ENCODE results near the gene NEBL.

NEBL gene

DNA sequence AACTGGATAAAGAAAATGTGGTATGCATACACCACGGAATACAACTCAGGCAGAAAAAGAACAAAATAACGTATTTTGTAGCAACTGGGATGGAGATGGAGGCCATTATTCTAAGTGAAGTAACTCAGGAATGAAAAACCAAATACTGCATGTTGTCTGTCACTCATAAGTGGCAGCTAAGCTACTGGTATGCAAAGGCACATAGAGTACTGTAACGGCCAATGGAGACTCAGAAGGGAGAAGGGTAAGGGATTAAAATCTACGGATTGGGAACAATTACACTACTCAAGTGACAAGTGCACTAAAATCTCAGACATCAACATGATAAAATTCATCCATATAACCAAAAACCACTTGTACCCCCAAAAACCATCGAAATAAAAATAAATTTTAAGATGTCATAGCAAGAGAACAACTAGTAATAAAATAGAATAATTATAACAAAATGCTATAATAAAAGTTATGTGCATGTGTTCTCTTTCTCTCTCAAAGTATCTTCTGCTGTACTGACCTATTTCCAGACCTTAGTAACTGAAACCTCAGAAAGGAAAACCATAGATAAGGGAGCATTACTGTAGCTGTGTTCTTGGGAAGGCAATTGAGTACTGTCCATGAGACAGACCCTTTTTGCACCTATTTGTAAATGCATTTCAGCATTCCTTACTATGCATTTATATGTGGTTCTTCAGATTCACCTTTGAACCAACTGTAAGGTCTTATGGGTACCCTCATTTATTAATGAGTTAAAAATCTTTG lies 6.7 kb upstream of the NEBL start:
- DNase-seq = no peak

DNA sequence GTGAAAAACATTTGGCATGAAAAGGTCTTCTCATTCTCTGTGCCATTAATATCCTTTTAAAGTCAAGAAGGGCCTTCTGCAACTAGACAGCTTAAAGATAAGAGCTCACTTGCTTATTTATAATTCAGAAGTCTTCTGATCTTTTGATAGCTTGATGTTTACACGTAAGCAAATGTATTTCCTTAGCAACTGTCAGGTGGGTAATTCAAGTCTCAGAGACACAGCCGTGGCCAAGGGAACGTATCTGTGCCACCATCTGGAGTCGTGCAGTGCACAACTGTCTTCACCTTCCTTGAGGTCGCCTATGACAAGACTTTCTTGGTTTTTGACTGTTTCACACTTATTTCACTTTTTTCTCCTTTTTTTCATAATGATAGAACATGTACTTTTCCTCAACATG lies 4.0 kb upstream of the NEBL start:
- DNase-seq = no peak

DNA sequence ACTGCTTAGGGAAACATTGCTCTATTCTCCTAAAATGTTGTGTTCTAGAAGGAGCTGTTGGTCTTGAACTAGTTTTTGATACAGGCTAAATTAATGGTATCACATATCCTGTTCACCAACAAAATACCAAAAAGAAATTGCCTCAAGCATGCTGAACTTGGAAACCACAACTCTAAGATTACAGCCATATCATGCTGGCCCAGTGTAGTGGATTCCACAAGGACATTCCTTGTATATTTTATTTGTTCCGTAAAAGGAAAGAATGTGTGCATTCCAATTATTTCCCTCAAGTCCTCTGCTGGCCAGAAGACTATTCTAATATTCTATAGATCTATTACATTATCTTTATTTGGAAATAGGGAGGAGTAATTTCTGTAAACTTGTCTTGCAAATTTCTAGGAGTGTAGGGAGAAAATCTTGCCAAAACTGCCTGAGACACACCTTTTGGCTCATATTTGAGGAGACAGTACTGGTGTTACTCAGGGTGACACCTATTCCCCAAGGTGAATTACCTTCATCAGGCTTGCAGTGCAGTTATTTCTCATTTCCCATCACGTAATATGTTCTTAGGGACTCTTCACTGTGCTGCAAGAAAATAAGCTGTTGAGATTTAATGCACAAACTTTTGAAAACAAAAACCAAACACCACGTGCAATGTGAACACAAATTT lies 1.9 kb upstream of the NEBL start:
- DNase-seq = no peak

DNA sequence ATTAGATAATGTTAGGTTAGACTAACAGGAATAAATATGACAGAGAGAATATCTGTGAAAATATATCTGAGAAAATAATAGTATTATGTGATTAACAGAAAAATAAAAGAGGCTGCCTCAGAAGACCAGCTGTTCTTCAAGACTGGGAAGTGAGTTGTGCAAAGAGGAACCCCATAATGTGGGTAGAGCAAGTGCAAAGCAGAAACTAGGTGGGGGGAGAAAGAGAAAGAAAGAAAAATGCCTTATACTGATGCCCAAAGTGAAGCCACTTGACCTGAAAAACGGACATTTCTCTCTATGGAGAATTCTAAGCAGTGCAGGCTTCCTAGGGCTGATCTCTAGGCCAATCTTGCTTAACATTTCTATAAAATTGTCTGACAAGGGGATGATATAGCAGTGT lies 3.8 kb downstream of the NEBL start:
- DNase-seq = no peak

DNA sequence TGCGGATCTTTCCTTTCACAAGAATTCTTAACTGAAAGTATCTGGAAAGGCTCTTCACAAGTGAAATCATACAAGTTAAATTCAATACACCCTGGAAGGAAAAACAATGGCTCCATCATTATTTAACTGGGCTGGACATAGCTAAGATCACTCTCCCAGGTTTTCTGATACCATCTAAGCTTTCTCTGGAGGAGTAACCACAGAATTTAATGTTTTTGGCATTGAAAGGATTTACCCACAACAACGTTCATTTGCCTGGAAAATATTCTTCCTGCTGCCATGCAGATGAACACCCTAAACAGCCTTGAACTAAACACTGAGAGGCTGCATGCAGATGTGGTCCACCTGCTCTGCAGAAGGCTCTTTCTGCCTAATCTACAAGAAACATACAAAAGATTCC lies 4.3 kb downstream of the NEBL start:
- no peak for DNase-seq

DNA sequence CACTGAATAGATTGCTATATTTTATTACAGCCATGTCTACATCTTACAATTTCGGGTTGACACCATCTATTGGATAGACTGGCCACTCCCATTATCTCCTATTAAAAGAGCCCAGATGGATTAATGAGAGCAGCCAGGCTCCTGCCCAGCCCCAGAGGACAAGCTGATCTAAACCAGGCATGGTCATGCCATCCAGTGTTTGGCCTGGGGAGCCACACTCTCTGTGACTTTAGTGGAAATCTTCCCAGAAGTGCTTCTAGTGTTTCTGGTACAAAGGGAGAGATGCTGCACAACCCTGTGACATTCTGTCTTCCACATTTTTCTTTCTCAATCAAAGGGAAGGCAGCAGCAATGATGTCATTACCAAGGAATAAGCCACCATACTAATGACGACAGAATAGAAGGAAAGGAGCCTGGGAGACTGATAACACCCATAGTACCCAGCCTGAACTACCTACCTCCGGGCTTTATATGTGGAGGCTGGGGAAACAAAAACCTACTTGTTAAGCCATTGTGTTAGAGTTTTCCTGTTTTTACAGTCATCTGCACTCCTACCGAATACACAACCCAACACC lies 5.0 kb downstream of the NEBL start:
- no peak for DNase-seq

DNA sequence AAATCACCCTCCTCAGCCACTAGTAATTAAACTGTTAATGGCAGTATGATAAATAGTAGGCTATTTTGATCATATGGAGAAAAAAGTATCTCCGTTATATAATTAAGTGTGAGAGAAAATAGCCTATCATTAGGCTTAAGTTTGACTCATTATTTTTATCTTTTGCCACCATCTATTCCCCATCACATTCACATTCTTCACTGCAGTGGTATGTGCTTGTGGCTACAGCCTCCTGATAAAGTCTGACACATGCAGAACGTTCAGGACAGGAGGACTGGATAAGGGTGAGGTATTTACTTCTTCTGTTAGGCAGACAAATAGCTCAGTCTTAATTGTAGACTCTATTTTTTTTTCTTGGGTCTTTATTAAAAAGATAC lies 5.8 kb downstream of the NEBL start:
- DNase-seq = no peak

DNA sequence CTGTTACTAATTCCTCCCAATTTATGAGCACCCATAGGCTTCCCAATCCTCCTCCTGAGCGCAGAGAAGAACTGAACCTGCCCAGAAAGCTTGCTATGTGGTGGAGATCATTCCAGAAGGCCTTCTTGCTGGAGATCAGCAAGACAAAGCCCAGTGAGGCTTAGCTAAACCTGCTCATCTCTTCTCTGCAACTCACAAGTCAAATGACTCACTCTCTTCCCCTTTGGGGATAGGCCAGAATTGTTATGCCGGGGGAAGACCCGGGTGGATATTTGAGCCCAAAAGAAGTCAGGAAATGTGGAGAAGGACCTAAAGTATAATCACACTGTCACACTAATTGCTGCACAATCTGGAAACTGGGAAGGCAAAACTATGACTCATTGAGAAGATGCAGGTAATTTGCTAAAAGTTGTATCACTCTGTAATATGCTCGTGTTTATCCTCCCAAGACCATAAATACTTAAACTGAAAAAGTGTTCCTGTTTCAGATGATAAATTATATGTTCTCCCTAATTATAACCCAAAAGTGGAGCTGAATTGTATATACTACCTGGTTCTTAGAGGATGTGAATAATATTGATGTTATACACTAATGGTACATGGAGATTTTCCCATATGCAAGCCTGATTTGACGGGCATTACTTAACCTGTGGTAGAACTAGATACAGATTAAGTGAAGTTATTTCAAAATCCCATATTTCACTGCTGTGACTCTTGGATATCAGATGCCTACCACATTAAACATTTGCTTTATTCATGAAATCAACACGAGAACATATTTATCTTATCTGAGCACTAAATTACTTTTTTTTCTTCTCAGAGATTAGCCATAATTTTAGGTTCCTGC lies 6.4 kb downstream of the NEBL start:
- DNase-seq = no peak

DNA sequence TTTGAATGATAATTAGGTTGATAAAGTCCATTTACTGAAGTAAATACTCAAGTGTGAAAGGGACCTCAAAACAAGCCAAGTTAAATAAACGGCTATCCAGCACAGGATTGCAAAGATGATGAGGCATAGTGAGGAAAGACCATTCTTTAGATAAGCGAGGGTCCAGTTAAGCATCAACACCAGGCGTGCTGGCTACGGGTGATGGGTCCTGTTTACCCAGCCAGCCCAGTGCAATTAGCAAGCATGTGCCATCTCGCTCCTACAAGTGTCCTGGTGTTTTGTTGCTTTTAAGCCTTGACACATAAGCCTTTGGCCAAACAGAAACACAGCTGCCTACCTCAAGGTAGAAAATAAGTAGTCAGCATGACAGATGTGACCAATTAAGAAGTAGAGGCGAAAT lies 7.1 kb downstream of the NEBL start:
- no peak for DNase-seq

DNA sequence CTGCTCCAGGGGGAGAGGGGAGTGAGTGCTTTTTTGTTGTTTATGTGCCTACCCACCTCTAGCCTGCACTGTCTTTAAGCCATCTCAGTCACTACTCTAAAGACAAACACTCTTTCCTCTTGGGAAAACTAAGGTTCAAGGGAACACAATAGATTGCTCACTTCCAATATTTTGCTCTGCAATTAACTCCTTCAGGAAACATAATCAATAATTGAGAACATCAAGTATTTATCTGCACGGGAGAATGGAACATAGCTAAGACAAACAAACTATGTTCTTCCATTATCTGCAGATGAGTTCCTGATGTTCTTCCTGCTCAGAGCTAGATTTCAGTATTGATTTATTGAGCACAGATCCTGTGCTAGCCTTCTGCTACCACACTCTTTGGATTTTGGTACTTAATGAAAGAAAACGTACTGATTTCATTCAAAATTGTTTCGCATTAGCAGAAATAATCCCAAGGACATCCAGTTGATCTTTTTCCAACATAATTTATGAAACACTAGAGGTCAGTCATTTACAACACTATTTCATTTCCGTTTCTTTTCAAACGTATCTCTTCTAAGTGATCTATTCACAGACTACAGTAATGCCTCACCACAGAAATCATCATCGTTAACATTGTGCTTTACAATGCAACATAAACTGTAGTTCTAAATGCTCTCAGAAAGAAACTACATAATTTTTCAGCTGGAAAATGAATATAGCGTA lies 8.3 kb downstream of the NEBL start:
- DNase-seq = no peak

DNA sequence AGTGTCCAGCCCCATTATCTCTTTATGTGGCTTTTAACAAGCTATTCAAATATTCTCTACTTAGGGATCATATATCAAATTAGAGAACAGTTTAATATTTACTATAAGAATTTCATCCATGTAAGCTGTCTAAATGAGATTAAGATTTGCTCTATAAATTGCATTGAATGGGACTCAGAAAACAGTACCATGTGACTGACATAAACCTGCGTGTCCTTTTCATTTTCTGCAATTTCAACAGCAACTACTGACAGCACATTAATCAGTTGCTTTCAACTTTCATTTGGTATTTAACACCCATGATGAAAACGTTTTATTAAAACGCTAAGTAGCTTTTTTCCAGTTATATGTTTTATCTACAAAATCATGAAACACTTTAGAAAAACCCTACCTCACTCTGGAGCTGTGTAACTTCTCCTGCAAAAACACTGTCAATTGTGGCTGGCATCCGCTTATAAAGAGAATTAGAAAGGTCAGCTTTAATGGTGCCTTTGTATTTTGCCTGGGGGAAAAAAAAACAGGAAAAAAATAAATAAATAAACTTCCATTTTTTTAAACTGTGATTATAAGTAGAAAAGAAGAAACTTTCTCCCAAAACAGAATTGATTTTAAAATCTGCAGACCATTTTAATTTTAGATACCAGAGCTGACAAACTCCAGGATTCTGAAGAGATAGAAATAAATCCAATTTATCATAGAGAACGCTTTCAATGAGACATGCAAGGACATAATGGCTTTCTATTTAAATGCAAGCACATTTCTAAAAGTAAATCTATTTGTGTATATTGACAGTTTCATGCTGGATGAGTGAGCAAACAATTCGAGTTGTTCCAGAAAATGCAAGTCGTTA lies 9.2 kb downstream of the NEBL start:
- no peak for DNase-seq

DNA sequence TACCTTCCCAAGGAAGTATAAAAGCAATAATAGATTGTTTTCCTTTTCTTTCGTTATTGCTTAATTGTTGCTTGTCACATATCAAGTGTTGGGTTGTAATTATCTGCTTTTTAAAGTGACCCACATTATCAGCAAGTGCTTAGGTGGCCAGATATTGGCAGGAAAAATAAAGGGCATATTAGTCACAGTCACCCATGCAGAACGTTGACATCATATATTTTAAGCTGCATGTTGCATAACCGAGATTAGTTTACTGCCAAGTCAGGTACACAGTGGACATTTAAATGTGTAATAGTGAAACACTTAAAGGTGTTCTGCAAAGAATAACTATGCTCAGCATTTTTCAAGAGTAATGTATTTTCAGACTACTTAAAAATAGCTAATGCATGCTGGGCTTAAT lies 11.4 kb downstream of the NEBL start:
- DNase-seq = no peak

DNA sequence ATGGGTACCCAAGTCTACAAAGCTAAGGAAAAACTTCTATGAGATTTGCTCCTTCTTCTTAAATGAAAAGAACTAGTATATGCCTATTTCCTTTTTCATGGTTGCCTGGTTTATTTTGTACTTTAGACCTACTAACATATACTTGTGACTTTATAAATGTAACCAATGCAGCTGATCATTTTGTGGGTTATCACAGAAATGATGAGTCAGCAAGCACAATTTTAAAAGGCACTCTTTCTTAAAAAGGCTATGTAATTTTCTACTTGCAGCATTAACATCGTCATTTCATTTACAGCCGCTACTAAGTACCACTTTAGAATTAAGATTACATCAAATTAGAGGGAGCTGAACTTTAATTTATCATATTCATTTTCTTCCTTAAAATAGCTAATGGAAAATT lies 13.6 kb downstream of the NEBL start:
- no peak for DNase-seq

DNA sequence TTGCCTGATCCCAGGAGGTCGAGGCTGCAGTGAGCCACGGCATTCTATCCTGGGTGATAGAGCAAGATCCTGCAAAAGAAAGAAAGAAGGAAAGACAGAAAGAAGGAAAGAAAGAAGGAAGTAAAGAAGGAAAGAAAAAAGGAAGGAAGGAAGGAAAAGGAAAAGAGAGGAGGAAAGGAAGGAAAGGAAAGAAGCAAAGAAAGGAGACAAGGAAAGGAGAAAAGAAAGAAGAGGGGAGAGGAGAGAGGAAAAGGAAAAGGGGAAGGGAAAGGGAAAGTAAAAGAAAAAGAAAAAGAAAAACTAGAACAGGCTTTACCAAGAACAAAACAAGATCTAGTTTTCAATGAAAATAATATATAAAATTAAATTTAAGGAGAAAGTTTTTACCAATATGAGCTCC lies 15.0 kb downstream of the NEBL start:
- DNase-seq = no peak

DNA sequence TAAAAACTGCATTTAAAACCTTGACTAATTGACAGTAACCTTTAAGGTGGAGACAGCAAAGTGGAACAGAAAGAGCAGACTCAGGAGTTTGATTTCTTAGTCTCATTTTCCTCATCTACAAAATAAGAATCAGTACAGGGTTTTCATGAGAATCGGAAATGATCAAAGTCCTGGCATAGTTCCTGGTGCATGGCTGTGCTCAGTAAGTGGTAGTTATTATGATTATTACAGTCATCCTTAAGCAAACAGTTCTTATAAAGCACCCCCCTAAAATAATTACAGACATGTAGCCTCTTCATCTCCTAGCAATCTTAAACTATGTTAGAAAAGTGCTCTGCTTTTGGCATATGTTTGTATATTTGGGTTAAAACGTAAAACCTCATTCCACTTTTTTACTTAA lies 18.0 kb downstream of the NEBL start:
- DNase-seq = no peak

DNA sequence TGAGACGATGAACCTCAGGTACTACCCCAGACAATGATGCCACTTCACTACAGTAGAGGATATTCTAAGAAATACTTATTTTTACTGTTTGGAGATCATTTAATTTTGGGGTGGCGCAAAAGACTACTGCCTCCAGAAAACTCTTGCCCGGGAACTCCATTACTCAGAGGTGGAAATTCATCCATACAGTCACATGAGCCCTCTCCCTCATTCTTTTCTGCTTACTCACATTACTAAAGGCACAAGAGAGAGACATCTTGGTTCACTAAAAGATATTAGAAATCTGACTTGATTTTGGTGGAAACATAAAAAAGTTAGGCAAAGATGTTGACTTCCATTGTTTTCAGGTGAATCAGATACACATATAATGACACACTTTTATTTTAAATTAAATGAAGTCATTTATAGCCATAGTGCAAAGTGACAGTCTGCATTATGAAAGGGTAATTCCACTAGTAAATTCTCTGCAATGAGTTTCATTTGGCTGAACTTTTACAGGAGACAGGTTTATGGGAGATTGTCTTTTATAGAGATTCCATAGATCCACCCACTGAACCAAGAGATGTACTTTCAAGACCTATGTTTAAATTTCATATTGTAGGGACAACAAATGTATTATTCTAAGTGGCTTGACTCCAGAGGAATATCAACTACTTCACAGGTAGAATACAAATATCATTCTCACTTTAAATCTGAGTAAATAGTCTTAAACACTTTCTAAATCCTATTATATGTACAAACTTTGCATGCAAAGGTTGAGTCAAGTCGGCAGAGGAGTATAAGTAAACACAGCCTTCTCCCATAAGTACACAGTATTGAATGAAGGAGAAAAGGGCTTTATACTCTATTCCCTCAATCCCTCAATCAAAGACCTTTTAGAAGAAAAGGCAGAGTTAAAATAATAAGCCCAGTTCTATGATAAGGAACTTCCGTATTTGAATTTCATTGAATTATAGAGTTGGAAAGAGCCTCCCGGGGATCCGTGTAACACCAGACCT lies 18.8 kb downstream of the NEBL start:
- DNase-seq = no peak

DNA sequence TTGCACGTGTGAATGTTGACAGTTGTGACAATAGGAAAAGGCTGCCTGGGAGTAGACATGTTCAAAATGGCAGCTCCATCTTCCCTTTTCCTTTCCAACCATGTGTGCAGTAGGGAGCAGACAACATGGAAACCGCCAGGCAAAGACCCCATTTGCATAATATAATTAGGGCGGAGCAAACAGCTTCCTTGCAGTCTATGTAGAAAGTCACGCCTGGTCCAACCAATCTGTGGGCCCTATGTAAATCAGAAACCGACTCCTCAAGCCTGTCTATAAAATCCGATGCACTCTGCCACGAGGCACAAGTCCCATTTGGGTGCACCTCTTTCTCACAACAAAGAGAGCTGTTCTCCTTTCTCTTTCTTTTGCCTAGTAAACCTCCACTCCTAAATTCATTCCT lies 19.6 kb downstream of the NEBL start:
- DNase-seq = no peak

DNA sequence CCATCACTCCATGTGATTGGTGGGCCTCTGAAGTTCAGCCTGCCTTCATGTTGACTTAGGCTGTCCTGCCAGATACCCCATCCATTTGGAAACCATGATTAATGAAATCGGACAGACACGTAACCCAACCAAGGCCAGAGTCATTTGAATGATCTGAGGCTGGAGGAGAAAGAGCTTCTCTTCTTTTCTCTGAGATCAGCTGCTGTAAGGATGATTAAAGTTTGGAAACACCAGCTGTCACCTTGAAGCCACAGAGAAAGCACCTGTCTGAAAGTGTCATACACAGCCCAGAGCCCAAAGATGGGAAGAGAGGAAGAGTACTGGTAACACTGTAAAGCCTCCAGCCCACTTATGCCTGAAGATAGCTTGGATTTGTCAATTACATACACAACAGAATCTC lies 22.9 kb downstream of the NEBL start:
- DNase-seq = no peak

DNA sequence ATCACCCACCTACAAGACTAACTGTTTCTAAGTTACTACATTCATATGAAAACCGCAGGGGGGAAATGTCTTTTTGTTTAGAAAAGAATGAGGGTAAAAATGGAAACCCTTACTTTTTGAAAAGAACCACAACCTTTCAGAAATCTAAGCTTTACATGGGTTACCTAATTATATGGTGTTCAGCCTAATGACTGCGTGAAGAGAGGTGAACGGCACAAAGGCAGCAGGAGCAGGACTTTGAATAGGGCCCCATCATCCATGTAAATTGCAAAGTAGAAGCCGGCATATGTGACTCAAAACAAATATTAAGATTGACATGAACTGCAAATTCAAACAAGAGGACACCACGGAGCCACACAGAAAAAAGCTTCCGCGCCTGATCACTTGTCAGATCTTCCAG lies 25.1 kb downstream of the NEBL start:
- DNase-seq = no peak

DNA sequence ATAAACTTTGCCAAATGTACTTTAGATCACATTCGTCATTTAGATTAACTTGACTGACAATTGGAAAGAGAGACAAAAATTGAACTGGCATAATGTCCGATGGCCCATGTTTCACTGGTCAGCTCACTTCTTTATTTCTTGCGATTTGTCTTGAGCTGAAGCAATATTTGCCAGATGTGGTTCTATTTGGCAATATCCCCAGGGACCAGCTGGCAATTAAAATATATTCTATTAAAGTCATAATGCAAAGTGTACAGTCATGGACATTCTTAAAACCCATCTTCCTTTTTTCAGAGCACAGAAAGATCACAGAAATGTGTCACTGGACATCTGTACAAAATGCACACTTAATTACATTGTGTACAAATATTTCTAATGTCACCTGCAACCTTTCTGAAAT lies 26.3 kb downstream of the NEBL start:
- no peak for DNase-seq

DNA sequence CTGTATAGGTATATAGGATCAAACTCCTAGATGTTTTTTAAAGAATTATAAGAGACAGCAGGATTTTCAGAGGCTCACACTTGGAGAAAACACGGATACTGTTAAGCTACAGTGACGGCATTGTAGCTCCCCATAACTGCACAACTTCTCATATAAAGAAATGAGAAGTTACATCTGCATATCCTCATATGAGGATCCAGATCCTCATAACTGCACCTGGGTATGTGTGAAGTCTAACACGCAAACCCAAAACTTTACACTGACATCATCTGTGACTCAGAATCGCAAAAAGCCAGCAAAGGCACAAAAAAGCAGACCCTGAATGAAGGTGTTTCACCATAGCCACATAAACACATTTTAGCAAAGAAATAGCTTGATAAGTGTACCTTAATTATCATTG lies 34.1 kb downstream of the NEBL start:
- DNase-seq = no peak

All from activated T-cell treated with anti-CD3 and anti-CD28 coated beads, Interleukin-2, amount 50 U/mL, for 1 hour (primary cell).